ENCODE measurements around the gene ARHGEF10L. TPM values are rescaled to one million over a fixed set of nuclear protein-coding genes. Genes with fewer than 3 reads are reported as not detected.

The ARHGEF10L gene
- total RNA-seq, 1 donor from 2014 or later, result 57.9 TPM

GRCh38 chr1:17736625-17737024 is 197.1 kb downstream of the ARHGEF10L start:
- Histone ChIP-seq H3K27ac (no peak overlapping the region), H3K9me3 (no peaks in the 10 kb centered on the region), H3K4me3 (no peak overlapping the region), H3K27me3 (ENCODE audit: low read depth) (peaks cover 18% of the 10 kb centered on the region), H3K4me1 (no peaks in the 10 kb centered on the region), H3K36me3 (no peaks in the 10 kb centered on the region)
- no peak for DNase-seq
- no peak for ATAC-seq
- intact Hi-C loops (cut with DNase I), result no loop called here
- no peak for TF ChIP-seq CTCF (IDR thresholded peaks at IDR 0.05)

- H3K27me3 ChIP-seq (ENCODE audit: low read depth), result peaks cover 18% of the 10 kb centered on the region
- intact Hi-C loops (cut with DNase I), result no loop called here
- TF ChIP-seq CTCF (IDR thresholded peaks at IDR 0.05), result no peak
Measured at GRCh38 chr1:17739050-17739449, 199.6 kb downstream of the ARHGEF10L start.

GRCh38 chr1:17741052-17741451 is 201.6 kb downstream of the ARHGEF10L start:
- no peaks in the 10 kb centered on the region for H3K9me3 ChIP-seq
- ATAC-seq, result no peak
- no peaks in the 10 kb centered on the region for H3K4me1 ChIP-seq
- no peaks in the 10 kb centered on the region for H3K36me3 ChIP-seq
- TF ChIP-seq CTCF (IDR thresholded peaks at IDR 0.05), result no peak
- no peak for DNase-seq
- H3K27ac ChIP-seq, result no peak overlapping the region
- intact Hi-C loops (cut with DNase I), result no loop called here
- H3K4me3 ChIP-seq, result no peak overlapping the region
- peaks cover 11% of the 10 kb centered on the region for H3K27me3 ChIP-seq (ENCODE audit: low read depth)

More at GRCh38 chr1:17739050-17739449, 199.6 kb downstream of the ARHGEF10L start:
- Histone ChIP-seq H3K4me3 (no peak overlapping the region), H3K4me1 (no peaks in the 10 kb centered on the region), H3K36me3 (no peaks in the 10 kb centered on the region), H3K27ac (no peak overlapping the region), H3K9me3 (no peaks in the 10 kb centered on the region)
- DNase-seq (no peak), ATAC-seq (no peak)

GRCh38 chr1:17742583-17742982 is 203.1 kb downstream of the ARHGEF10L start:
- DNase-seq, result no peak
- Histone ChIP-seq H3K9me3 (no peaks in the 10 kb centered on the region), H3K4me3 (no peak overlapping the region), H3K27ac (no peak overlapping the region), H3K36me3 (no peaks in the 10 kb centered on the region), H3K27me3 (ENCODE audit: low read depth) (peaks cover 4% of the 10 kb centered on the region), H3K4me1 (no peaks in the 10 kb centered on the region)
- intact Hi-C loops (cut with DNase I), result no loop called here
- TF ChIP-seq CTCF (IDR thresholded peaks at IDR 0.05), result no peak
- no peak for ATAC-seq

GRCh38 chr1:17743008-17743647 is 203.6 kb downstream of the ARHGEF10L start:
- ATAC-seq (no peak), DNase-seq (no peak)
- Histone ChIP-seq H3K9me3 (no peaks in the 10 kb centered on the region), H3K4me1 (no peaks in the 10 kb centered on the region), H3K36me3 (no peaks in the 10 kb centered on the region), H3K27ac (no peak overlapping the region), H3K27me3 (ENCODE audit: low read depth) (peaks cover 4% of the 10 kb centered on the region), H3K4me3 (no peak overlapping the region)
- intact Hi-C loops (cut with DNase I), result no loop called here
- no peak for TF ChIP-seq CTCF (IDR thresholded peaks at IDR 0.05)

Data from lower lobe of right lung (tissue), 2 donors.